ENCODE results near the gene APOF. TPM values are rescaled to one million over a fixed set of nuclear protein-coding genes. Genes with fewer than 3 reads are reported as not detected.
"Not testable (repeated sequence)": the region's sequence is repeated elsewhere in the genome, so short reads cannot be mapped to it uniquely, and the experiment has no call there.

APOF gene
- total RNA-seq, 1 donor from 2014 or later = not detected

- Mint-ChIP-seq H3K4me3 (no peak overlapping the region), H3K27me3 (ENCODE audit: insufficient read depth, low read depth) (peaks cover 2% of the 10 kb centered on the region), H3K4me1 (peaks cover 3% of the 10 kb centered on the region), H3K9me3 (no peaks in the 10 kb centered on the region), H3K27ac (peak overlapping the region; percentile 17), H3K36me3 (peaks cover 34% of the 10 kb centered on the region)
- TF ChIP-seq EZH2 (IDR thresholded peaks at IDR 0.05) (no peak), EZH2phosphoT487 (IDR thresholded peaks at IDR 0.05) (no peak), CTCF (IDR thresholded peaks at IDR 0.05) (no peak)
- Histone ChIP-seq H2AFZ (replicated peaks) (no peak overlapping the region), H3K79me2 (ENCODE audit: low read depth) (no peaks in the 10 kb centered on the region), H3K36me3 (peaks cover 5% of the 10 kb centered on the region), H3K27me3 (no peaks in the 10 kb centered on the region), H4K20me1 (ENCODE audit: low read depth) (no peaks in the 10 kb centered on the region), H3K4me2 (no peak overlapping the region), H3K4me1 (no peaks in the 10 kb centered on the region), H3K27ac (no peak overlapping the region), H3K9me3 (ENCODE audit: low read depth) (no peaks in the 10 kb centered on the region), H3K4me3 (no peak overlapping the region), H3K9ac (no peak overlapping the region), H3F3A (ENCODE audit: low read depth) (no peaks in the 10 kb centered on the region)
- DNase-seq (ENCODE audit: low spot score) = no peak
Observed at GRCh38 chr12:56350662-56351061, 12.0 kb downstream of the APOF start.

GRCh38 chr12:56348776-56349175, 13.9 kb downstream of the APOF start:
- Histone ChIP-seq H3K4me3 (no peak overlapping the region), H3F3A (ENCODE audit: low read depth) (no peaks in the 10 kb centered on the region), H2AFZ (replicated peaks) (no peak overlapping the region), H3K9me3 (ENCODE audit: low read depth) (no peaks in the 10 kb centered on the region), H3K27ac (no peak overlapping the region), H3K4me1 (no peaks in the 10 kb centered on the region), H3K27me3 (no peaks in the 10 kb centered on the region), H3K9ac (no peak overlapping the region), H3K36me3 (peaks cover 5% of the 10 kb centered on the region), H3K79me2 (ENCODE audit: low read depth) (no peaks in the 10 kb centered on the region), H3K4me2 (no peak overlapping the region), H4K20me1 (ENCODE audit: low read depth) (no peaks in the 10 kb centered on the region)
- no peaks in the 10 kb centered on the region for H3K9me3 Mint-ChIP-seq
- H3K27ac Mint-ChIP-seq = no peak overlapping the region
- no peak overlapping the region for H3K4me3 Mint-ChIP-seq
- no peak for DNase-seq (ENCODE audit: low spot score)
- H3K27me3 Mint-ChIP-seq (ENCODE audit: insufficient read depth, low read depth) = peaks cover 2% of the 10 kb centered on the region
- TF ChIP-seq EZH2 (IDR thresholded peaks at IDR 0.05) (no peak), EZH2phosphoT487 (IDR thresholded peaks at IDR 0.05) (no peak), CTCF (IDR thresholded peaks at IDR 0.05) (no peak)
- H3K36me3 Mint-ChIP-seq = peaks cover 31% of the 10 kb centered on the region
- peaks cover 3% of the 10 kb centered on the region for H3K4me1 Mint-ChIP-seq

- H3K9me3 ChIP-seq (ENCODE audit: low read depth); H3K27ac Mint-ChIP-seq; H3K79me2 ChIP-seq (ENCODE audit: low read depth); H3K27me3 ChIP-seq; H3K4me3 Mint-ChIP-seq; H3K36me3 ChIP-seq; H4K20me1 ChIP-seq (ENCODE audit: low read depth); H3K9me3 Mint-ChIP-seq; H3K9ac ChIP-seq; DNase-seq (ENCODE audit: low spot score); H3K4me2 ChIP-seq; H2AFZ ChIP-seq (replicated peaks); H3K27me3 Mint-ChIP-seq (ENCODE audit: insufficient read depth, low read depth); H3K4me3 ChIP-seq; H3F3A ChIP-seq (ENCODE audit: low read depth); H3K4me1 Mint-ChIP-seq; H3K27ac ChIP-seq; H3K4me1 ChIP-seq: not testable (repeated sequence)
- peaks cover 31% of the 10 kb centered on the region for H3K36me3 Mint-ChIP-seq
Observed at GRCh38 chr12:56347255-56347654, 15.4 kb downstream of the APOF start.

- Mint-ChIP-seq H3K4me3 (no peak overlapping the region), H3K9me3 (no peaks in the 10 kb centered on the region), H3K4me1 (peaks cover 3% of the 10 kb centered on the region), H3K27me3 (ENCODE audit: insufficient read depth, low read depth) (peaks cover 2% of the 10 kb centered on the region), H3K36me3 (peaks cover 31% of the 10 kb centered on the region), H3K27ac (no peak overlapping the region)
- H2AFZ ChIP-seq (replicated peaks) = no peak overlapping the region
- no peaks in the 10 kb centered on the region for H3F3A ChIP-seq (ENCODE audit: low read depth)
- no peak overlapping the region for H3K9ac ChIP-seq
- H3K36me3 ChIP-seq = peaks cover 5% of the 10 kb centered on the region
- H3K4me2 ChIP-seq = no peak overlapping the region
- no peak overlapping the region for H3K27ac ChIP-seq
- H3K27me3 ChIP-seq = no peaks in the 10 kb centered on the region
- H3K4me3 ChIP-seq = no peak overlapping the region
- no peaks in the 10 kb centered on the region for H4K20me1 ChIP-seq (ENCODE audit: low read depth)
- TF ChIP-seq EZH2phosphoT487 (IDR thresholded peaks at IDR 0.05) (no peak), CTCF (IDR thresholded peaks at IDR 0.05) (peak; percentile 18)
- no peak for DNase-seq (ENCODE audit: low spot score)
- H3K9me3 ChIP-seq (ENCODE audit: low read depth) = no peaks in the 10 kb centered on the region
- H3K79me2 ChIP-seq (ENCODE audit: low read depth) = no peaks in the 10 kb centered on the region
- H3K4me1 ChIP-seq = no peaks in the 10 kb centered on the region
Observed at GRCh38 chr12:56346675-56347074, 16.0 kb downstream of the APOF start.

- H3K27me3 ChIP-seq; H3K4me3 Mint-ChIP-seq; H3K79me2 ChIP-seq (ENCODE audit: low read depth); H3K9ac ChIP-seq; H4K20me1 ChIP-seq (ENCODE audit: low read depth); H3K9me3 Mint-ChIP-seq; H3K36me3 ChIP-seq; H3K4me2 ChIP-seq; H3K4me3 ChIP-seq; H2AFZ ChIP-seq (replicated peaks); H3K9me3 ChIP-seq (ENCODE audit: low read depth); H3K27ac ChIP-seq; H3K27me3 Mint-ChIP-seq (ENCODE audit: insufficient read depth, low read depth); DNase-seq (ENCODE audit: low spot score); H3K27ac Mint-ChIP-seq: not testable (repeated sequence)
- Mint-ChIP-seq H3K36me3 (peaks cover 11% of the 10 kb centered on the region), H3K4me1 (peaks cover 11% of the 10 kb centered on the region)
- Histone ChIP-seq H3K4me1 (peaks cover 20% of the 10 kb centered on the region), H3F3A (ENCODE audit: low read depth) (peaks cover 18% of the 10 kb centered on the region)
Observed at GRCh38 chr12:56342290-56342689, 20.4 kb downstream of the APOF start.
